ENCODE results near the gene ATP12A.
A peak's percentile ranks its signal among the peaks of the same experiment; 100 is the strongest.

The ATP12A gene

GRCh38 chr13:24680258-24680920, at the start of gene ATP12A:
Gene ATP12A (plus strand): TSS chr13:24680408. CDS start chr13:24680744, 336 bp downstream.
- DNase-seq (ENCODE audit: low read depth): peak; percentile 24

GRCh38 chr13:24630851-24631620, 49.2 kb upstream of the ATP12A start:
- DNase-seq (ENCODE audit: low read depth): no peak

- DNase-seq (ENCODE audit: low read depth): no peak
These were observed 48.3 kb upstream of the ATP12A start for GRCh38 chr13:24631922-24632321.

GRCh38 chr13:24632382-24633121, 47.7 kb upstream of the ATP12A start:
- DNase-seq (ENCODE audit: low read depth): no peak

- DNase-seq (ENCODE audit: low read depth): no peak
These were observed 43.4 kb upstream of the ATP12A start for GRCh38 chr13:24636776-24637175.

- no peak for DNase-seq (ENCODE audit: low read depth)
These were observed 42.1 kb upstream of the ATP12A start for GRCh38 chr13:24638096-24638495.

GRCh38 chr13:24640752-24641151, 39.5 kb upstream of the ATP12A start:
- no peak for DNase-seq (ENCODE audit: low read depth)

- DNase-seq (ENCODE audit: low read depth): no peak
These were observed 38.0 kb upstream of the ATP12A start for GRCh38 chr13:24642219-24642618.

- DNase-seq (ENCODE audit: low read depth): no peak
These were observed 36.2 kb upstream of the ATP12A start for GRCh38 chr13:24644036-24644435.

GRCh38 chr13:24648271-24648670, 31.9 kb upstream of the ATP12A start:
- DNase-seq (ENCODE audit: low read depth): no peak

- DNase-seq (ENCODE audit: low read depth): no peak
These were observed 31.1 kb upstream of the ATP12A start for GRCh38 chr13:24648983-24649687.

- DNase-seq (ENCODE audit: low read depth): no peak
These were observed 30.5 kb upstream of the ATP12A start for GRCh38 chr13:24649688-24650043.

- no peak for DNase-seq (ENCODE audit: low read depth)
These were observed 30.0 kb upstream of the ATP12A start for GRCh38 chr13:24650161-24650560.

- DNase-seq (ENCODE audit: low read depth): no peak
These were observed 28.4 kb upstream of the ATP12A start for GRCh38 chr13:24651718-24652345.

GRCh38 chr13:24652359-24652758, 27.8 kb upstream of the ATP12A start:
- DNase-seq (ENCODE audit: low read depth): no peak

GRCh38 chr13:24654741-24655140, 25.5 kb upstream of the ATP12A start:
- DNase-seq (ENCODE audit: low read depth): no peak

GRCh38 chr13:24659239-24659638, 21.0 kb upstream of the ATP12A start:
- DNase-seq (ENCODE audit: low read depth): no peak

GRCh38 chr13:24660023-24660741, 20.0 kb upstream of the ATP12A start:
- no peak for DNase-seq (ENCODE audit: low read depth)

GRCh38 chr13:24661713-24662112, 18.5 kb upstream of the ATP12A start:
- no peak for DNase-seq (ENCODE audit: low read depth)

GRCh38 chr13:24662195-24663088, 17.8 kb upstream of the ATP12A start:
- DNase-seq (ENCODE audit: low read depth): no peak
